ENCODE results near the gene CORO1A.
"Not testable (repeated sequence)": the region's sequence is repeated elsewhere in the genome, so short reads cannot be mapped to it uniquely, and the experiment has no call there.

Gene CORO1A

DNA sequence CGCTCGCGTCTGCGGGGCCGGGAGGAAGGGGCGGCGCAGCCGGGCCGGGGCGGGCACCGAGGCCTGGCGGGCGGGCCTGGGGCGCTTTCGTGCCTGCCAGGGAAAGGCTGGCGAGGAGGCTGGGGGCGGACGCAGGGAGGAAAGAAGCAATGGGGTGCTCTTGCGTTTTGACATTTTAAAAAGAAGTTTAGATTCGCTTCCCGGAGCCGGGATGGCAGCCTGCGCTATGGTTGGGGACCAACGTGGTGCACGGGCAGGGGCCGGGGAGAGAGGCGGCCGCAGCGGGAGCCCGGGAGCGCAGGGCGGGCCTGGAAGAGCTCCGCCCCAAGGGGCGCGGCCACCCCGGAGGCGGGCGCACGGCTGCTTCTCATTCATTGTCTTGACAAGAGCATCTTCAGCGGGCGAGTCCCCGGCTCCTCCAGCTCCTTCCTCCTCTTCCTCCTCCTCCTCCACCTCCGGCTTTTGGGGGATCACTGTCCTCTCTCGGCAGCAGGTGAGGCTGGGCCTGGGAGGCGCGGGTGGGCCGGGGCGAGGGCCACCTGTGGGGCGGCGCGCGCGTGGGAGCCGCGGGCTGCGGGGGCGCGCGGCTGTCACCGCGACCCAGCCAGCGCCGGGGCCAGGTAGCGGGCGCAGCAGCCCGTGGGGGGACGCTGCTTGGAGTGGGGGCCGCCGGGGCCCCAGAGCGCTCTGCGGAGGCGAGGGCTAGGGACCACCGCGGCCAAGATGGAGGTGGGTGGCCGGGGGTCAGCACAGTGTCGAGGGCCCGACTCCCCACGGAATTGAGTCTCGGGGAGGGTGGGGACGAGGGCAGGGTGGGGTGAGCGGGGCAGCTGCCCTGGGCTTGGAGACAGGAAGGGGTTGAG lies at the start of gene CORO1A:
CORO1A (plus strand) TSS at position 370 of the 863 bp plus-strand sequence. CDS start 1,608 bp downstream, outside the sequence.
- DNase-seq (ENCODE audit: low read depth in 3 of 3): peak; percentile 72 to 89 (median 73)

DNA sequence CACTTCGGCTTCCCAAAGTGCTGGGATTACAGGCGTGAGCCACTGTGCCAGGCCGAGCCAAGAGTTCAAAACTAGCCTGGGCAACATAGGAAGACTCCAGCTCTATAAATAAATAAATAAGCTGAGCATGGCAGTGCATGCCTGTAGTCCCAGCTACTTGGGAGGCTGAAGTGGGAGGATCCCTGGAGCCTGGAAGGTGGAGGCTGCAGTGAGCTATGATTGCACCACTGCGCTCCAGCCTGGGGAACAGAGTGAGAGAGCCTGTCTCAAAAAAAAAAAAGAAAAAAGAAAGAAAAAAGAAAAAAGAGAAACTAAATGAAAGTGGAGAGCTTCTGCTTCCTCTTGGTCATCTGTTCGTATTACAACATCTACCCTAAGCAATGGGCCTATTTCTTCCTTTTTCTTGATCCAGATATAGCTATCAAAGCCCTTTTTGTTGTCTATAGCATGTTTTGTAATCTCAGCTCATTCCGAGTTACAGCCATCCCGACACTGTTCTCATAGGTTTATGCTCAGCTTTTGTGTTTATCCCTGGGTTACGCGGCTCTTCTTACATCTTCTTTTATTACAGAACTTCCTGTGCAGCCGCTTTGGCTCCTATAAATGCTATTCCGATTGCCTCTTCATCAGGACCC lies 46.3 kb upstream of the CORO1A start:
- no peak for DNase-seq (ENCODE audit: low read depth in 3 of 3)

DNA sequence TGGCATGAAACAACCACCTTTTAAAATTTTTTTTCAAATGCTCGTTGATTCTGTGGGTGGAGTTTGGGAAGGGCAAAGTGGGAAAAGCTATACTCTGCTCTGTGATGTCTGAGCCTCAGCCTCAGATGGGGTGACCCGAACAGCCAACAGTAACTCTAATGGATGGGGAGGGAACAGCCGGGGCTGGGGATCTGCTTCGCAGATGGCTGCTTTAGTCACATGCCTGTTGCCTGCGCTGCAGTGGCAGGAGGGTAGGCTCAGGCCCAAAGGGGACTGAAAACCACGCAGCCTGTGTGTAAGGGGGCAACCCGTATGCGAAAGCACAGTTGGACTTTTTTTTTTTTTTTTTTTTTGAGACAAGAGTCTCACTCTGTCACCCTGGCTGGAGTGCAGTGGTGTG lies 45.5 kb upstream of the CORO1A start:
- DNase-seq (ENCODE audit: low read depth in 3 of 3): no peak

DNA sequence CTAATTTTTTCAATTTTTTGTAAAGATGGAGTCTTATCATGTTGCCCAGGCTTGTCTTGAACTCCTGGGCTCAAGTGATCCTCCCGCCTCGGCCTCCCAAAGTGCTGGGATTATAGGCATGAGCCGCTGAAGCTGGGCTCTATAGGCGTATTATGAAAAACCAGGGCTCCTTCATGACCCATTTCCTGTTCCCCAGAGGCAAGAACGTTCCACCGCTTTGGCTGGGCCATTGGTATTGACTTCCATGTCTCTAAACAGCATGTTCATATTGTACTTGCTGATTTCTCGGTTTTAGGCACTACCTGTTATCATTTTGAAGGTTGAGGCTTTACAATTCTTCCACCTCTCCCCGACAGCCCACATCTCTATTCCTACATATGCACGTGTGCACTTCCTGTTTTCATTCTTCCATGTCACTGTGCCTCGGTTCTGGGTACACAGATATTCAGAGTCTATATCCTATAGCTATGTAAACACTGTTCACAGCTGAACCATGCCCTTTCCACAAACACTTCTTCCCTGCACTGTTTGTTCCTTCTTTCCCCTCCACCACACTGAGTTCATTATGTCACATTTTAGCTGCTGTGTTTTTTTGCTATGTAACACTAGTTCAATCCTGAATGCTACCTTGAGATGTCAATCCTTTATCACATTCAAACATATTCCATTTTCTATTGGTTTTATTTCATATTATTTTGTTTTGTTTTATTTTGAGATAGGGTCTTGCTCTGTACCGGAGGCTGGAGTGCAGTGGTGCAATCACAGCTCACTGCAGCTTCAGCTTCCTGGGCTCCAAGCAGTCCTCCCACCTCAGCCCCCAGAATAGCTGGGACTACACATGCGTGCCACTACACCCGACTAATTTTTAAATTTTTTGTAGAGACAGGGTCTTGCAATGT lies 43.6 kb upstream of the CORO1A start:
- DNase-seq (ENCODE audit: low read depth in 3 of 3): no peak

DNA sequence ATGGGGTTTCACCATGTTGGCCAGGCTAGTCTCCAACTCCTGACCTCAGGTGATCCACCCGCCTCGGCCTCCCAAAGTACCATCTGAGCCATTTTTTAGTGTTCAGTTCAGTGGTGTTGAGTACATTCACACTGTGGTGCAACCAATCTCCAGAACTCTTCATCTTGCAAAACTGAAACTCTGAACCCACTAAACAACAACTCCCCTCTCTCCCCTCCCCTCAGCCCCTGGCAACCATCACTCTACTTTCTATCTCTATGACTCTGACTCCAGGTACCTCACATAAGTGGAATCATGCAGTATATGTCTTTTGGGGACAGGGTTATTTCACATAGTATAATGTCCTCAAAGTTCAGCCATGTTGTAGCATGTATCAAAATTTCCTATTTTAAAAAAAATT lies 41.7 kb upstream of the CORO1A start:
- DNase-seq (ENCODE audit: low read depth in 3 of 3): no peak

DNA sequence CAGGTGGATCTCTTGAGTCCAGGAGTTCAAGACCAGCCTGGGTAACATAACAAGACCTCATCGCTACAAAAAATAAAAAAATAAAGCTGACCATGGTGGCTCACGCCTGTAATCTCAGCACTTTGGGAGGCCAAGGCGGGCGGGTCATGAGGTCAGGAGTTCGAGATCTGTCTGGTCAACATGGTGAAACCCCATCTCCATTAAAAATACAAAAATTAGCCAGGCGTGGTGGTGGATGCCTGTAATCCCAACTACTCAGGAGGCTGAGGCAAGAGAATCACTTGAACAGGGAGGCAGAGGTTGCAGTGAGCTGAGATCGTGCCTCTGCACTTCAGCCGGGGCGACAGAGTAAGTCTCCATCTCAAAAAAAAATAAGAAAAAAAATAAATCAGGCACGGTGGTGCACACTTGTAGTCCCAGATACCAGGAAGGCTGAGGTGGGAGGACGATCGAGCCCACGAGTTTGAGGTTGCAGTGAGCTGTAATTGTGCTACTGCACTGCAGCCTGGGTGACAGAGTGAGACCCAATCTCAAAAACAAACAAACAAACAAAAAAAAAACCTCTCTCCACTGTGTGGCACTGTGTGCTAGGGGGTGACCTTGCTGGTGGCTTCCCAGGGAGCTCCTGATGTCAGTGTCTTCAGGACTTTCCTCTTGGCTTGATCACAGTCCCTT lies 40.6 kb upstream of the CORO1A start:
- DNase-seq (ENCODE audit: low read depth in 3 of 3): no peak

DNA sequence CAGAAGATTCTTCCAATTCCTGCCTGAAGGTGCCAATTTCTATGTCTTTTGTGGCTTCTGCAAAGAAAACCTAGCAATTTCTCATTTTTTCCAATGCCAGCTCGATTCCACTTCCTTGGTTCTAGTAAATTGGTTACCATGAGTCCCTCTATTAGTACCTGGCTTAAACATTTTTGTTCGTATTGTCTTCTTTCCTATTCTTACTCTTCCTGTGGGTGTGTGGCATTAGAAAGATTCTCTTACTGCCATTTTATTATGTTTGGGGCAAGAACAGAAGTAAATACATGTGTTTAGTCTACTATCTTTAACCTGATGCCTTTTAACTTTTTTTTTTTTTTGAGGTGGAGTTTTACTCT lies 40.1 kb upstream of the CORO1A start:
- DNase-seq (ENCODE audit: low read depth in 3 of 3): no peak

DNA sequence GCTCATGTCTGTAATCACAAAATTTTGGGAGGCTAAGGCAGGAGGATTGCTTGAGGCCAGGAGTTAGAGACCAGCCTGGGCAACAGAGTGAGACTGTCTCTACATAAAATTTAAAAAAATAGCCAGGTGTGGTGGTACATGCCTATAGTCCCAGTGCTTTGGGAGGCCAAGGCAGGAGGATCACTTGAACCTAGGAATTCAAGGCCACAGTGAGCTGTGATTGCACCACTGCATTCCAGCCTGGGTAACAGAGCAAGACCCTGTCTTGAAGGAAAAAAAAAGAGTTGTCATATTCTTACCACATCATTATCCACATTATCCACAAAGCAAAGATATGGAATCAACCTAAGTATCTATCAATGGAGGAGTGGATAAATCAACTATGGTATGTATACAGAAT lies 39.4 kb upstream of the CORO1A start:
- DNase-seq (ENCODE audit: low read depth in 3 of 3): no peak

DNA sequence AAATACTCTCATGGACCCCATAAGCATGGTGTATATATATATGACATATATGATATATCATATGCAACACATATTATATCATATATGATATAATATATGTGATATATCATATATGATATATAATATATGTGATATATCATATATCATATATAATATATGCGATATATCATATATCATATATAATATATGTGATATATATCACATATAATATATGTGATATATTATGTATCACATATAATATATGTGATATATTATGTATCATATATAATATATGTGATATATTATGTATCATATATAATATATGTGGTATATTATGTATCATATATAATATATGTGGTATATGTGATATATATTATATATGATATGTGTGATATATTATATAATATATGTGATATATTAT lies 38.5 kb upstream of the CORO1A start:
- DNase-seq (ENCODE audit: low read depth in 3 of 3): no peak

DNA sequence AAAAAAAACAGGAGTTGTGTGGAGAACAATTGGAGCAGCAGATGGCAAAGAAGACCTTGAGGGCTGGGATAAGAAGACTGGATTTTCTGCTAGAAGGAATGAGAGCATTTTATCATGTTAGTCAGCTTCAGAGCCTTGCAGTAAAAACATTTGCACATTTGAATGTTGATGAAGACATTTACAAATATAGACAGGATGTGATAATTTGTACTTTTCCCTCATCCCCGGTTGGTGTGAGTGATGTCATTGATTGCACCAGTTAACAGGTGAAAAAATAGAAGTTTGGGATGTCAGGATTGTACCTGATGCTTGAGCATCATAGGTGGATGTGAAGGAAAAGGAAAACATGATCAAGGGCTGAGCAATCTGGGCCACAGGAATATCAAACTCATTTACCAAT lies 37.7 kb upstream of the CORO1A start:
- no peak for DNase-seq (ENCODE audit: low read depth in 3 of 3)

DNA sequence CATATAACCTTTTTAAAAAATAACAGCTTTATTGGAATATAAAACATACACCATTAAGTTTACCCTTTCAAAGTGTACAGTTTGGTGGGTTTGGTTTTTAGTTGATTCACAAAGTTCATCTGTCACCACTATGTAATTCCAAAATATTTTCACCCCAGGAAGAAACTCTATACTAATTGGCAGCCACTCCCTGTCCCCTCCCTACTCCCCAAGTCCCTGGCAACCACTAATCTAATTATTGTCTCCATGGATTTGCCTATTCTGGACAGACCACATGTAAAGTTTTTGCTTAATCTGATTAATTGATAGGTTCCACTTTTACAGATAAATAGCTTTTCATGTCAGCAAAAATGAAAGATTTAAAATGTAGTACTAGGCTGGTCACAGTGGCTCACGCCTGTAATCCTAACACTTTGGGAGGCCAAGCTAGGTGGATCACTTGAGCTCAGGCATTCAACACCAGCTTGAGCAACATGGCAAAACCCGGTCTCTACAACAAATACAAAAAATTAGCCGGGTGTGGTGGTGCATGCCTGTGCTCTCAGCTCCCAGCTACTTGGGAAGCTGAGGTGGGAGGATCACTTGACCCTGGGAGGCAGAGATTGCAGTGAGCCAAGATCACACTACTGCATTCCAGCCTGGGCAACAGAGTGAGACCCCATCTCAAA lies 35.4 kb upstream of the CORO1A start:
- DNase-seq (ENCODE audit: low read depth in 3 of 3): no peak

DNA sequence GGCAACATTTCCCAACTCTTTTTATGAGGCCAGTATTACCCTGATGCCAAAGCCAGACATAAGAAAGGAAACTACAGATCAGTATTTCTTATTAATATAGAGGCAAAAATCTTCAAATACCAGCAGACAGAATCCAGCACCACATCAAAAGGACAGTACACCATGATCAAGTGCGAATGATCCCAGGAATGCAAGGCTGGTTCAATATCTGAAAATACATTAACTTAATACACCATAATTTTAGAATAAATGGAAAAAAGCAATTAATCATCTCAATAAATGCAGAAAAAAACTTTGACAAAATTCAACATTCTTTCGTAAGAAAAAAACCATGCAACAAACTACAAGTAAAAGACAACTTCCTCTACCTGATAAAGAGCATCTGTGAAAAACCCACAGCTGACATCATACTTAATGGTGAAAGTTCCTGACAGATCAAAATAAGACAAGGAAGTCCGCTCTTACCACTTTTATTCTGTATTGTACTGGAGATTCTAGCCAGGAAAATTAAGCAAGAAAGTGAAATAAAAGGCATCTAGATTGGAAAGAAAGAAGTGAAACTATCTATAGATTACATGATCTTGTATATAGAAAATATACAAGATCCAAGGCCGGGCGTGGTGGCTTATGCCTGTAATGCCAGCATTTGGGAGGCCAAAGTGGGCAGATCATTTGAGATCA lies 34.0 kb upstream of the CORO1A start:
- DNase-seq (ENCODE audit: low read depth in 3 of 3): no peak

DNA sequence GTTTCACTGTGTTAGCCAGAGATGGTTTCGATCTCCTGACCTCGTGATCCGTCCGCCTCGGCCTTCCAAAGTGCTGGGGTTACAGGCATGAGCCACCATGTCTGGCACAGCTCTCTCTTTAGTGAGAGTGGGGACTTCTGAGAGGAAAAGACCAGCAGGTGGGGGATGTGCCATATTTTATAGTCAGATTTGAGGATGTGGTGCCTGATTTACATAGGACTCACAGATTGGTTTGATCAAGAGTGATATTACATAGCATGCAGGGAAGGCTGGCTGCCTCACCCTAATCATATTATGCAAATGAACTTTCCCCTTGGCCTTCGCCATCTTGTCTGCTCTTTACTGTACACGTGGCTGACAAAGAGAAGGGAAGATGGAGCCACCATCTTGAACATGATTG lies 32.3 kb upstream of the CORO1A start:
- no peak for DNase-seq (ENCODE audit: low read depth in 3 of 3)

DNA sequence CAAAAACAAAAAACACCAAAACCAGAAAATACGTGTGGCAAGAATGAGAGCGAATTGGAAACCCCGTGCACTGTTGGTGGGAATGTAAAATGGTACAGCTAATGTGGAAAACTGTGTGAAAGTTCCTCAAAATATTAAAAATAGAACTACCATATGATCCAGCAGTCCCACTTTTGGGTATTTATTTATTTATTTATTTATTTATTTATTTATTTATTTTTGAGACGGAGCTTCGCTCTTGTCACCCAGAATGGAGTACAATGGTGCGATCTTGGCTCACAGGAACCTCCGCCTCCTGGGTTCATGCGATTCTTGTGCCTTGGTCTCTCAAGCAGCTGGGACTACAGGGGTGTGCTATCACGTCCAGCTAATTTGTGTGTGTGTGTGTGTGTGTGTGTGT lies 30.9 kb upstream of the CORO1A start:
- DNase-seq (ENCODE audit: low read depth in 3 of 3): no peak

DNA sequence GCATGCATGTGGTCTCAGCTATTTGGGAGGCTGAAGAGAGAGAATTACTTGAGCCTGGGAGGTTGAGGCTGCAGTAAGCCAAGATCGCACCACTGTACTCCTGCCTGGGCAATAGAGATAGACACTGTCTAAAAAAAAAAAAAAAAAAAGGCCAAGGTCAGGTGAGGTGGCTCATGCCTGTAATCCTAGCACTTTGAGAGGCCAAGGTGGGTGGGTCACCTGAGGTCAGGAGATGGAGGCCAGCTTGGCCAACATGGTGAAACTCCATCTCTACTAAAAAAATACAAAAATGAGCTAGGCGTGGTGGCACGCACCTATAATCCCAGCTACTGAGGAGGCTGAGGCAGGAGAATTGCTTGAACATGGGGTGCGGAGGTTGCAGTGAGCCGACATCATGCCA lies 28.2 kb upstream of the CORO1A start:
- DNase-seq (ENCODE audit: low read depth in 3 of 3): no peak

DNA sequence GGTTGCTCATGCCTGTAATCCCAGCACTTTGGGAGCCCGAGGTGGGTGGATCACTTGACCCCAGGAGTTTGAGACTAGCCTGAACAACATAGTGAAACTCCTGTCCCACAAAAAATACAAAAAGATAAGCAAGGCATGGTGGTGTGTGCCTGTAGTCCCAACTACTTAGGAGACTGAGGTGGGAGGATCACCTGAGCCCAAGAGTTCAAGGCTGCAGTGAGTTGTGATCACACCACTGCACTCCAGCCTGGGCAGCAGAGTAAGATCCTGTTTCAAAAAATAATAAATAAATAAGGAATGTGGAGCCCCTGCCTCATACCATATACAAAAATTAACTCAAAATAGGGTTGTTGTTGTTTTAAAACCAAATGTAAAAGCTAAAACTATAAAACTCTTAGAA lies 26.2 kb upstream of the CORO1A start:
- DNase-seq (ENCODE audit: low read depth in 3 of 3): no peak

DNA sequence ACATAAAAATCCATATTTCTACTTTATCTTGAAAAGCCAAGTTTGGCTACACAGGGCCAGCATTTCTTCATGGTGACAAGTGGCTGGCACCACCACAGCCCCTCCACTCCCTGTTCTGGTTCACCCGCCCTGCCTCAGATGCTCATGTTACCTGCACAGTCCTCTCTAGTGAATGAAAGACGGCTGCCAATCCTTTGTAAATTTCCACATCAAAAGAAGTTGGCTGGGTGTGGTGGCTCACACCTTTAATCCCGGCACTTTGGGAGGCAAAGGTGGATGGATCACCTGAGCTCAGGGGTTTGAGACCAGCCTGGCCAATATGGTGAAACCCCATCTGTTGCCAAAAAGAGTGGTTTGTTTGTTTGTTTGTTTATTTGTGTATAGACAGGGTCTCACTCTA lies 19.9 kb upstream of the CORO1A start:
- DNase-seq (ENCODE audit: low read depth in 3 of 3): no peak

DNA sequence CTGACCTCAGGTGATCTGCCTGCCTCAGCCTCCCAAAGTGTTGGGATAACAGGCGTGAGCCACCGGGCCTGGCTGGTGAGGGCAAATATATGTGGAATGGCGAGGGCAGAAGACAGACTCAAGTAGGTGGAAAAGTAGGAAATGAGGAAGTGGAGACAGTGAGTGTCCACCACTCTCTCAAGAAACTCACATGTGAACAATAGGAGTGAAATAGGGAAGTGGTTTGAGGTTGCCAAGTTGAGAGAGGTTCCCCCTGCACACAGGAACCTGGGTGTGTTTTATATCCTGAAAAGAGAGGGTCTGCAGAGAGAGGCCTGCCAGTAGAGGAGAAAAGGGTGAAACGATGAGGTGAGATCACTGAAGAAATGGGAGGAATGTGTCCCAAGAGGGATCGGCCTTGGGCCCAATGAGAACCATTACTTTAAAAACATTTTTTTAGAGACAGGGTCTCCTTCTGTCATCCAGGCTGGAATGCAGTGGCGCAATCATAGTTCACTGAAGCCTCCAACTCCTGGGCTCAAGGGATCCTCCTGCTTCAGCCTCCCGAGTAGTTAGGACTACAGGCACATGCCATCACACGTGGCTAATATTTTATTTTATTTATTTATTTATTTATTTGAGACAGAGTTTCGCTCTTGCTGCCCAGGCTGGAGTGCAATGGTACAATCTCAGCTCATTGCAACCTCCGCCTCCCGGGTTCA lies 17.1 kb upstream of the CORO1A start:
- no peak for DNase-seq (ENCODE audit: low read depth in 3 of 3)

DNA sequence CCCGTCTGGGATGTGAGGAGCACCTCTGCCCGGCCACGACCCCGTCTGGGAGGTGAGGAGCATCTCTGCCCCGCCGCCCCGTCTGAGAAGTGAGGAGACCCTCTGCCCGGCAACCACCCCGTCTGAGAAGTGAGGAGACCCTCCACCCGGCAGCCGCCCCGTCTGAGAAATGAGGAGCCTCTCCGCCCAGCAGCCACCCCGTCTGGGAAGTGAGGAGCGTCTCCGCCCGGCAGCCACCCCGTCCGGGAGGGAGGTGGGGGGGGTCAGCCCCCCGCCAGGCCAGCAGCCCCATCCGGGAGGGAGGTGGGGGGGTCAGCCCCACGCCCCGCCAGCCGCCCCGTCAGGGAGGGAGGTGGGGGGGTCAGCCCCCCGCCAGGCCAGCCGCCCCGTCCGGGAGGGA lies 14.7 kb upstream of the CORO1A start:
- DNase-seq (ENCODE audit: low read depth in 3 of 3): not testable (repeated sequence)

DNA sequence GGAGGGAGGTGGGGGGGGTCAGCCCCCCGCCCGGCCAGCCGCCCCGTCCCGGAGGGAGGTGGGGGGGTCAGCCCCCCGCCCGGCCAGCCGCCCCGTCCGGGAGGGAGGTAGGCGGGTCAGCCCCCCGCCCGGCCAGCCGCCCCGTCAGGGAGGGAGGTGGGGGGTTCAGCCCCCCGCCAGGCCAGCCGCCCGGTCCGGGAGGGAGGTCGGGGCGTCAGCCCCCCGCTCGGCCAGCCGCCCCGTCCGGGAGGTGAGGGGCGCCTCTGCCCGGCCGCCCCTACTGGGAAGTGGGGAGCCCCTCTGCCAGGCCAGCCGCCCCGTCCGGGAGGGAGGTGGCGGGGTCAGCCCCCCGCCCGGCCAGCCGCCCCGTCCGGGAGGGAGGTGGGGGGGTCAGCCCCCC lies 14.0 kb upstream of the CORO1A start:
- DNase-seq (ENCODE audit: low read depth in 3 of 3): not testable (repeated sequence)

Measured in stimulated activated CD4-positive, alpha-beta T cell treated with anti-CD3 and anti-CD28 coated beads, TNF-alpha, amount 100 ng/mL, for 24 hours (primary cell).